Measurements from ENCODE around the gene NR1H2. TPM values are rescaled to one million over a fixed set of nuclear protein-coding genes. Genes with fewer than 3 reads are reported as not detected.
A peak's percentile ranks its signal among the peaks of the same experiment; 100 is the strongest.

Gene NR1H2
- polyA plus RNA-seq, 3 donors, result 77.1 to 111 (median 78.9) TPM

- Histone ChIP-seq H3K4me2 (replicated peaks; ENCODE audit: extremely low read depth, low read length, poor library complexity, severe bottlenecking) (peak overlapping the region; percentile 61), H3K27ac (ENCODE audit: low read depth in 1 of 2, low read length in 2 of 2) (peak overlapping the region; percentile 82 to 83), H3K79me2 (ENCODE audit: insufficient read depth, low read length) (no peaks in the 10 kb centered on the region), H3K36me3 (replicated peaks in 1 of 2; ENCODE audit: control insufficient read depth in 1 of 2, insufficient read depth in 2 of 2, low read length in 2 of 2) (no peaks in the 10 kb centered on the region), H3K27me3 (ENCODE audit: control insufficient read depth in 2 of 2, insufficient read depth in 2 of 2, low read length in 2 of 2) (peaks cover 0 to 2% of the 10 kb centered on the region in 2 donors), H3K9ac (ENCODE audit: insufficient read depth, low read length, poor library complexity, severe bottlenecking) (peak overlapping the region; percentile 56), H3K4me3 (replicated peaks in 1 of 3; ENCODE audit: low read depth in 2 of 3, low read length in 3 of 3) (peak overlapping the region in 2 of 3 experiments; percentile 30 to 54), H3K9me3 (replicated peaks in 1 of 2; ENCODE audit: control insufficient read depth in 1 of 2, insufficient read depth in 1 of 2, low read length in 2 of 2) (no peaks in the 10 kb centered on the region), H4K20me1 (ENCODE audit: insufficient read depth, low read length) (no peaks in the 10 kb centered on the region), H3K4me1 (ENCODE audit: control insufficient read depth in 1 of 2, insufficient read depth in 2 of 2, low read length in 2 of 2) (peaks cover 24 to 34% of the 10 kb centered on the region in 2 donors), H2AFZ (ENCODE audit: insufficient read depth, low read depth, low read length, poor library complexity, severe bottlenecking) (peak overlapping the region; percentile 25)
- Mint-ChIP-seq H3K4me1 (peaks cover 24% of the 10 kb centered on the region), H3K4me3 (peak overlapping the region; percentile 64 to 69), H3K9me3 (no peaks in the 10 kb centered on the region), H3K27me3 (ENCODE audit: low read depth in 3 of 3) (peaks cover 0 to 10% (median 6%) of the 10 kb centered on the region in 3 donors), H3K36me3 (no peaks in the 10 kb centered on the region), H3K27ac (peak overlapping the region in 6 of 7 donors; percentile 65 to 93 (median 85))
- 97% methylated on average over 16 of the region's 26 CpGs for WGBS (ENCODE audit: insufficient coverage)
- intact Hi-C loops (cut with micrococcal nuclease), result no loop called here
- TF ChIP-seq CTCF (IDR thresholded peaks at IDR 0.05), result no peak
- DNase-seq, result no peak
Observed at GRCh38 chr19:50427318-50427925, 51.2 kb downstream of the NR1H2 start.

DNA sequence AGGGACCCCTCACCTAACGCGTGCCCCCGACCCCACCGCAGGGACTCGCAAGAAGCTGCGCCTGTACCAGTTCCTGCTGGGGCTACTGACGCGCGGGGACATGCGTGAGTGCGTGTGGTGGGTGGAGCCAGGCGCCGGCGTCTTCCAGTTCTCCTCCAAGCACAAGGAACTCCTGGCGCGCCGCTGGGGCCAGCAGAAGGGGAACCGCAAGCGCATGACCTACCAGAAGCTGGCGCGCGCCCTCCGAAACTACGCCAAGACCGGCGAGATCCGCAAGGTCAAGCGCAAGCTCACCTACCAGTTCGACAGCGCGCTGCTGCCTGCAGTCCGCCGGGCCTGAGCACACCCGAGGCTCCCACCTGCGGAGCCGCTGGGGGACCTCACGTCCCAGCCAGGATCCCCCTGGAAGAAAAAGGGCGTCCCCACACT, 51.8 kb downstream of the NR1H2 start:
- peak; percentile 94 to 97 (median 96) for DNase-seq
- Mint-ChIP-seq H3K36me3 (no peaks in the 10 kb centered on the region), H3K4me3 (peak overlapping the region; percentile 64 to 69), H3K9me3 (no peaks in the 10 kb centered on the region), H3K27me3 (ENCODE audit: low read depth in 3 of 3) (peaks cover 3 to 14% (median 12%) of the 10 kb centered on the region in 3 donors), H3K27ac (peak overlapping the region; percentile 65 to 93 (median 81)), H3K4me1 (peaks cover 29% of the 10 kb centered on the region)
- peak overlapping the region; percentile 82 to 83 for H3K27ac ChIP-seq (ENCODE audit: low read depth in 1 of 2, low read length in 2 of 2)
- H3K4me1 ChIP-seq (ENCODE audit: control insufficient read depth in 1 of 2, insufficient read depth in 2 of 2, low read length in 2 of 2), result peaks cover 28 to 37% of the 10 kb centered on the region in 2 donors
- H3K4me2 ChIP-seq (replicated peaks; ENCODE audit: extremely low read depth, low read length, poor library complexity, severe bottlenecking), result peak overlapping the region; percentile 61
- H3K36me3 ChIP-seq (replicated peaks in 1 of 2; ENCODE audit: control insufficient read depth in 1 of 2, insufficient read depth in 2 of 2, low read length in 2 of 2), result no peaks in the 10 kb centered on the region
- H3K4me3 ChIP-seq (replicated peaks in 1 of 3; ENCODE audit: low read depth in 2 of 3, low read length in 3 of 3), result peak overlapping the region in 2 of 3 experiments; percentile 30 to 54
- no peaks in the 10 kb centered on the region for H3K79me2 ChIP-seq (ENCODE audit: insufficient read depth, low read length)
- no peak for TF ChIP-seq CTCF (IDR thresholded peaks at IDR 0.05)
- peaks cover 0 to 8% of the 10 kb centered on the region in 2 donors for H3K27me3 ChIP-seq (ENCODE audit: control insufficient read depth in 2 of 2, insufficient read depth in 2 of 2, low read length in 2 of 2)
- intact Hi-C loops (cut with micrococcal nuclease), result no loop called here
- 1% methylated on average over 33 of the region's 38 CpGs for WGBS (ENCODE audit: insufficient coverage)
- H3K9ac ChIP-seq (ENCODE audit: insufficient read depth, low read length, poor library complexity, severe bottlenecking), result peak overlapping the region; percentile 56
- no peaks in the 10 kb centered on the region for H4K20me1 ChIP-seq (ENCODE audit: insufficient read depth, low read length)
- peak overlapping the region; percentile 25 for H2AFZ ChIP-seq (ENCODE audit: insufficient read depth, low read depth, low read length, poor library complexity, severe bottlenecking)
- no peaks in the 10 kb centered on the region for H3K9me3 ChIP-seq (replicated peaks in 1 of 2; ENCODE audit: control insufficient read depth in 1 of 2, insufficient read depth in 1 of 2, low read length in 2 of 2)

Measured in CD14-positive monocyte (primary cell).